ENCODE measurements around the gene DAGLA.
A peak's percentile ranks its signal among the peaks of the same experiment; 100 is the strongest.
"Not testable (repeated sequence)": the region's sequence is repeated elsewhere in the genome, so short reads cannot be mapped to it uniquely, and the experiment has no call there.

DAGLA gene

DNA sequence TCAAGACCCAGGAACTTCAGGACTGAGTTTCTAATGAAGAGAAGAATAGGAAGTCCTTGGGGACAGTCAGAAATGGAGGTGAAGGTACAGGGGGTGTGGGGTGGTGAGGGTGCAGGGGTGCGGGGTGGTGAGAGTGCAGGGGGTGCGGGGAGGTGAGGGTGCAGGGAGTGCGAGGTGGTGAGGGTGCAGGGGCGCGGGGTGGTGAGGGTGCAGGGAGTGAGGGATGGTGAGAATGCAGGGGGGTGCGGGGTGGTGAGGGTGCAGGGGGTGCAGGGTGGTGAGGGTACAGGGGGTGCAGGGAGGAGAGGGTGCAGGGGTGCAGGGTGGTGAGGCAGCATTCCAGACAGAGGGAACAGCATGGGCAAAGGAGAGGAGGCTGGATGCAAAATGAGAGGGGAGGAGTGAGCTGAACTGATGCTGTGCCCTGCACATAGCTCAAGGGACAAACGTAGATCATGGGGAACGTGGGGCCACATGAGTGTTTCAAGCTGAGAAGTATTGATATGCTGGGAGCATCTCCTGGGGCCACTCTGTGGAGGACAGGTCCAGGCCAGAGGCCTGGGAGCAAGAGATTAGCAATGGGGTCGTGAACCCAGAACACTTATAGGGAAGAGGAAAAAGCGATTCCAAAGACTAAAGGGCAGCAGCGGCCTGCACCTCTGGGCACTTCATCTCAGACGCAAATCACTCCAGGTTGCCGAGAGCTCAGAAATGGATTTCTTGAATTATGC lies 23.7 kb upstream of the DAGLA start:
- H3K4me3 ChIP-seq (ENCODE audit: low read depth, low read length), result no peak overlapping the region
- TF ChIP-seq, protein P1, sequence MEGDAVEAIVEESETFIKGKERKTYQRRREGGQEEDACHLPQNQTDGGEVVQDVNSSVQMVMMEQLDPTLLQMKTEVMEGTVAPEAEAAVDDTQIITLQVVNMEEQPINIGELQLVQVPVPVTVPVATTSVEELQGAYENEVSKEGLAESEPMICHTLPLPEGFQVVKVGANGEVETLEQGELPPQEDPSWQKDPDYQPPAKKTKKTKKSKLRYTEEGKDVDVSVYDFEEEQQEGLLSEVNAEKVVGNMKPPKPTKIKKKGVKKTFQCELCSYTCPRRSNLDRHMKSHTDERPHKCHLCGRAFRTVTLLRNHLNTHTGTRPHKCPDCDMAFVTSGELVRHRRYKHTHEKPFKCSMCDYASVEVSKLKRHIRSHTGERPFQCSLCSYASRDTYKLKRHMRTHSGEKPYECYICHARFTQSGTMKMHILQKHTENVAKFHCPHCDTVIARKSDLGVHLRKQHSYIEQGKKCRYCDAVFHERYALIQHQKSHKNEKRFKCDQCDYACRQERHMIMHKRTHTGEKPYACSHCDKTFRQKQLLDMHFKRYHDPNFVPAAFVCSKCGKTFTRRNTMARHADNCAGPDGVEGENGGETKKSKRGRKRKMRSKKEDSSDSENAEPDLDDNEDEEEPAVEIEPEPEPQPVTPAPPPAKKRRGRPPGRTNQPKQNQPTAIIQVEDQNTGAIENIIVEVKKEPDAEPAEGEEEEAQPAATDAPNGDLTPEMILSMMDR (conservative IDR thresholded peaks at IDR 0.05; ENCODE audit: low read depth, low read length), result no peak
- DNase-seq (ENCODE audit: low read depth), result no peak

DNA sequence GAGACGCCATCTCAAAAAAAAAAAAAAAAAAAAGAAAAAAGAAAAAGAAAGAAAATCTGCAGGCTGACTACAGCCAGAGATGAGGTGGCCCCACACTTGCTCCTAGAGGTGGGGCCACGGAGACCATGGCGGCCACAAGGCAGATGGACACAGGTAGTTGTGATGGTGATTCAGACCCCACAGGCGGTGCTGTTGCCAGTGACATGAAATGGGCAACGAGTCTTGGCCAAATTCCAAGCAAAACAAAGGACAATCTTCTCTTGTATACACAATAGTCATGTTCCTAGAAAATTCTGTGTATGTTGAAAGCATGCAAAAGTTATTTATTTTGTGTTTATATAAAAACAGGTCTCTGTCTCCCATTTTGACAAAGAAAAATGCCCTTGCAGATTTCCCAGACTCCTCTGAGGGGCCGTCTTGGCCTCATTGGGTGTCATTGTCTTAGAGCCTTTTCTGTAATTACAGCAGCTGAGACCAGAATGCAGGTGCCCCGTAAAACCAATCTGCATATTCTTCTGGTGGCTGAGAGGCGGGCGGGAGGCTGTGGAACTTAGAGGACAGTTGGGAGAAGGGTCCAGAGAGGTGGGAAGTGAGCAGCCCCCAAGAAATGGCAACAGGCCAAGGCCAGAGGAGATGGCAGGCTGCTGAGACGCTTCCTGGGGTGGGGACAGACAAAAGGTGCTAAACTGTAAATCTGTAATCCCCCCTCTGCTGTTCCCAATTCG lies 22.5 kb upstream of the DAGLA start:
- no peak overlapping the region for H3K4me3 ChIP-seq (ENCODE audit: low read depth, low read length)
- no peak for DNase-seq (ENCODE audit: low read depth)
- TF ChIP-seq, protein P1 (conservative IDR thresholded peaks at IDR 0.05; ENCODE audit: low read depth, low read length), result no peak

DNA sequence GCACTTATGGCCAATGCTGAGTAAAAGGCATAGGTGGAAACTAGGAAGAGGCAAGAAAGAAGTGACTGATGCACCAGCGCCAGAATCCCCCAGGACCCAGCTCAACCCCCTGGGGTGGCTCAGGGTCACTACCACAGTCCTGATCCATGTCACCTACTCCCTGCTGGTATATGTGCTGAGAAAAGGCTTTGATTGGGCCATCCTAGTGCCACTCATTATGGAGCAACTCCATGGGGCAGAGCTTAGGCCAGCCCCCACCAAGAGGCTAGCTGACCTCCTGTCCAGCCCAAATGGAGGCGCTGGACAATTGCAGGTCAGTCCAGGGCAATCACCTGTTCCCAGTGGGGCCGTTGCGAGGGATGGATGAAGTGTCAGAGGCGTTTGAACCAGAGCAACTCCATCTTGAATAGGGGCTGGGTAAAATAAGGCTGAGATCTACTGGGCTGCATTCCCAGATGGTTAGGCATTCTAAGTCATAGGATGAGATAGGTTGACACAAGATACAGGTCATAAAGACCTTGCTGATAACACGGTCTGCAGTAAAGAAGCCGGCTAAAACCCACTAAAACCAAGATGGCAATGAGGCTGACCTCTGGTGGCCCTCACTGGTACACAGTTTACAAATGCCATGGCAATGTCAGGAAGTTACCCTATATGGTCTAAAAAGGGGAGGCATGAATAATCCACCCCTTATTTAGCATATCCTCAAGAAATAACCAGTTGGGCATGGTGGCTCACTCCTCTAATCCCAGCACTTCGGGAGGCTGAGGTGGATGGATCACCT lies 20.6 kb upstream of the DAGLA start:
- TF ChIP-seq, protein P1 (conservative IDR thresholded peaks at IDR 0.05; ENCODE audit: low read depth, low read length), result no peak
- no peak overlapping the region for H3K4me3 ChIP-seq (ENCODE audit: low read depth, low read length)
- DNase-seq (ENCODE audit: low read depth), result no peak

DNA sequence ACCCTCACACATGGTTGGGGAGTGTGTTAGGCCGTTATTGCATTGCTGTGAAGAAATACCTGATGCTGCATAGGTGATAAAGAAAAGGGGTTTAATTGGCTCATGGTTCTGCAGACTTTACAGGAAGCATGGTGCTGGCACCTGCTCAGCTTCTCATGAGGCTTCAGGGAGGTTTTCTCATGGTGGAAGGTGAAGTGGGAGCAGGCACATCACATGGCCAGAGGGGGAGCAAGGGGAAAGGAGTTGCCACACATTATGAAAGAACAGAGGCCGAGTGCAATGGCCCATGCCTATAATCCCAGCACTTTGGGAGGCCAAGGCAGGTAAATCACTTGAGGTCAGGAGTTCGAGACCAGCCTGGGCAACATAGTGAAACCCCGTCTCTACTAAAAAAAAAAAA lies 19.2 kb upstream of the DAGLA start:
- TF ChIP-seq, protein P1 (conservative IDR thresholded peaks at IDR 0.05; ENCODE audit: low read depth, low read length), result peak; percentile 16
- DNase-seq (ENCODE audit: low read depth); H3K4me3 ChIP-seq (ENCODE audit: low read depth, low read length): not testable (repeated sequence)

DNA sequence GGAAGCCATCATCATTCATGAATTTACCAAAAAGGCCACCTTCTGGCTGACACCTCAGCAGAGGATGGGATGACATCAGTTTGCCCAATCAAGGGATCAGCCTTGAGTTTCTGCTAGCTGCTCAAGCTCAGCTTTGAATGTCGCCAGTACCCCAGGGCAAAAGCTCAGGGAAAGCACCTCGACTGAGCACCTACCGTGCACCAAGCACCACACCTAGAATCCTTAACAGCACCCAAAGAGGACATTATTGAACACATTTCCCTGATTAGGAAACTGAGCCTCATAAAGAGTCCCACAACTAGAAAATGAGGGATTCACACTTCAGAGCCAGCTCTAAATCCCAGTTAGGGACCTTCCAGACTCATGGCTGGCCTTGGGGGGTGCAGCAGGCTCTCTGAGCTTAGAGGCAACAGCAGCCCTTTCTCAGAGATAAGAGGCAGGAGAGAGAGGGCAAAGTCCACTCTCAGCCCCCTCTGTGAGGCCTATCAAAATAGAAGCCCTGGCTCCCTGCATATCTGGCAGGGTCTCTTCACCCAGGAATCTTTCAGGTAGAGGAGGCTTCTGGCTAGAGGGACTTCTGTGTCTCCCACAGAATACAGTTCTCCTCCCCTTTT lies 13.4 kb upstream of the DAGLA start:
- DNase-seq (ENCODE audit: low read depth), result no peak
- TF ChIP-seq, protein P1 (conservative IDR thresholded peaks at IDR 0.05; ENCODE audit: low read depth, low read length), result no peak
- no peak overlapping the region for H3K4me3 ChIP-seq (ENCODE audit: low read depth, low read length)

DNA sequence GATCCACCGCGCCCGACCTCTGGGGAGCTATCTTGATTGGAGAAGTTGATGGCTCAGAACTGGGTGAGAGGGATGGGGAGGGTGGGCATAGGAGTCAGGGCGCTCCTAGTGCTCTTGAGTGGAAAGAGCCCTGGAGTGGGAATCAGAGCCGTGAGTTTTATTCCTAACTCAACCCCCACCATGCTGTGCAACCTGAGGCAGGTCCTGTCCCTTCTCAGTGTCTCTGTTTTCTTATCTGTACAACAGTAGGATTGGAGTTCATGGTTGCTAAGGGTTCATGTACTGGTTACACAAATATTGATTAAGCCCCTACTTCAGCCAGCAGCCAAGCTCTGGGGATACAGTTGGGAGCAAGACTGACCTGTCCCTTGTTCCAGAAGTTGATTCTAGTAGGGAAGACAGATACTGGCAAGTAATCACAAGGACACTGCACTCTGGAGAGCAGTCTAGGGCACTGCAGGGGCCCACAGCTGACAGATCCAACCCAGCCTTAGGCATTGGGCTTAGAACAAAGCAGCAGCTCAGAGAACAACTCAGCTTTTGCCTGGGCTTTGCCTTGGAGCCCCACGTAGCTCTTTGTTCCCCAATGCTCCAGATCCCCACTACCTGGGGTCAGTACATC lies 12.4 kb upstream of the DAGLA start:
- no peak overlapping the region for H3K4me3 ChIP-seq (ENCODE audit: low read depth, low read length)
- TF ChIP-seq, protein P1 (conservative IDR thresholded peaks at IDR 0.05; ENCODE audit: low read depth, low read length), result no peak
- no peak for DNase-seq (ENCODE audit: low read depth)
